HEK293 (cell line): ENCODE data around the gene TMEM167A.

Experiments used
- CTCF ChIP-seq: fragments of 450-650 bp; formaldehyde crosslinking; IDR thresholded peaks from 2 replicates; pipeline ENCODE4 v1.5.1; 2016; ENCODE audit warnings: missing biosample characterization, missing genetic modification characterization
- ELK4 ChIP-seq: IDR thresholded peaks from 2 replicates; pipeline ENCODE4 v1.6.1; 2011; ENCODE audit warnings: mild to moderate bottlenecking, low read depth, low read length, borderline replicate concordance
- ZBTB20 ChIP-seq: fragments of 450-650 bp; formaldehyde crosslinking; IDR thresholded peaks from 2 replicates; pipeline ENCODE4 v1.5.1; 2016; ENCODE audit warnings: missing biosample characterization, missing genetic modification characterization
- ZBTB21 ChIP-seq: fragments of 450-650 bp; formaldehyde crosslinking; IDR thresholded peaks from 2 replicates; pipeline ENCODE4 v1.5.1; 2017; ENCODE audit warnings: missing biosample characterization, missing genetic modification characterization
- ZFP3 ChIP-seq: fragments of 450-650 bp; formaldehyde crosslinking; IDR thresholded peaks from 2 replicates; pipeline ENCODE4 v1.5.1; 2016; ENCODE audit warnings: low read depth, missing biosample characterization, missing genetic modification characterization
- ZNF140 ChIP-seq: fragments of 450-650 bp; formaldehyde crosslinking; IDR thresholded peaks from 2 replicates; pipeline ENCODE4 v1.5.1; 2016; ENCODE audit warnings: missing biosample characterization, missing genetic modification characterization
- ZNF2 ChIP-seq: fragments of 450-650 bp; formaldehyde crosslinking; IDR thresholded peaks from 2 replicates; pipeline ENCODE4 v1.5.1; 2016; ENCODE audit warnings: missing biosample characterization, missing genetic modification characterization
- ZNF473 ChIP-seq: fragments of 450-650 bp; formaldehyde crosslinking; IDR thresholded peaks from 2 replicates; pipeline ENCODE4 v1.5.1; 2017; ENCODE audit warnings: missing biosample characterization, missing genetic modification characterization
- ZNF48 ChIP-seq: fragments of 450-650 bp; formaldehyde crosslinking; IDR thresholded peaks from 2 replicates; pipeline ENCODE4 v1.5.1; 2016; ENCODE audit warnings: missing biosample characterization, missing genetic modification characterization
- ZNF600 ChIP-seq: fragments of 450-650 bp; formaldehyde crosslinking; IDR thresholded peaks from 2 replicates; pipeline ENCODE4 v1.5.1; 2016; ENCODE audit warnings: missing biosample characterization, missing genetic modification characterization
- ZNF639 ChIP-seq: fragments of 450-650 bp; formaldehyde crosslinking; IDR thresholded peaks from 2 replicates; pipeline ENCODE4 v1.5.1; 2016; ENCODE audit warnings: missing biosample characterization, missing genetic modification characterization
- ZNF791 ChIP-seq: fragments of 450-650 bp; formaldehyde crosslinking; IDR thresholded peaks from 2 replicates; pipeline ENCODE4 v1.5.1; 2016; ENCODE audit warnings: missing biosample characterization, missing genetic modification characterization
- TF ChIP-seq, protein P1 (sequence below): fragments of 450-650 bp; formaldehyde crosslinking; IDR thresholded peaks from 2 replicates; pipeline ENCODE4 v1.5.1; 2016; ENCODE audit warnings: missing biosample characterization, missing genetic modification characterization

DNA sequence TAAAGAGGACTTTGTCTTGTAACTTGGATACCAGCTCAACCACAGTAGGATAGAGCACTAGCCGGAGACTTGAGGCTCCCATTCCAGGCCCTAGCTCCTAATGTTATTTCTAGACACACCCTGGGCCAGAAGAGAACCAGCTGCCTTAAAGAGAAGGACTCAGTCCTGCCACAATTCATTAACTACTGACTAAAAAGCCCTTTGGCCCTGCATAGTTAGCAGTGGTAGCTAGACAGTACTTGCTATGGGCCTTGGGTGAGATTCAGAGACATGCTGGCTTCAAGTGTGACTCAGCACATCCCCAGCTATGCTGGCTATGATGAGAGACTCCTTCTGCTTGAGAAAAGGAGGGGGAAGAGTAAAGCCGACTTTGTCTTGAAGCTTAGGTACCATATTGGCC is 47.3 kb downstream of the TMEM167A start:
- TF ChIP-seq CTCF (tag by site-specific recombination): no peak
- TF ChIP-seq ZNF140 (tag by site-specific recombination): no peak
- TF ChIP-seq, protein P1, sequence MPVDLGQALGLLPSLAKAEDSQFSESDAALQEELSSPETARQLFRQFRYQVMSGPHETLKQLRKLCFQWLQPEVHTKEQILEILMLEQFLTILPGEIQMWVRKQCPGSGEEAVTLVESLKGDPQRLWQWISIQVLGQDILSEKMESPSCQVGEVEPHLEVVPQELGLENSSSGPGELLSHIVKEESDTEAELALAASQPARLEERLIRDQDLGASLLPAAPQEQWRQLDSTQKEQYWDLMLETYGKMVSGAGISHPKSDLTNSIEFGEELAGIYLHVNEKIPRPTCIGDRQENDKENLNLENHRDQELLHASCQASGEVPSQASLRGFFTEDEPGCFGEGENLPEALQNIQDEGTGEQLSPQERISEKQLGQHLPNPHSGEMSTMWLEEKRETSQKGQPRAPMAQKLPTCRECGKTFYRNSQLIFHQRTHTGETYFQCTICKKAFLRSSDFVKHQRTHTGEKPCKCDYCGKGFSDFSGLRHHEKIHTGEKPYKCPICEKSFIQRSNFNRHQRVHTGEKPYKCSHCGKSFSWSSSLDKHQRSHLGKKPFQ (tag by site-specific recombination): no peak
- no peak for TF ChIP-seq ZNF600 (tag by site-specific recombination)
- no peak for TF ChIP-seq ZBTB21
- no peak for TF ChIP-seq ELK4
- no peak for TF ChIP-seq ZNF2 (tag by site-specific recombination)
- no peak for TF ChIP-seq ZNF639 (tag by site-specific recombination)
- no peak for TF ChIP-seq ZNF791 (tag by site-specific recombination)
- no peak for TF ChIP-seq ZBTB20 (tag by site-specific recombination)
- TF ChIP-seq ZFP3 (tag by site-specific recombination): no peak
- TF ChIP-seq ZNF473 (tag by site-specific recombination): no peak
- no peak for TF ChIP-seq ZNF48
